Activated T-cell treated with anti-CD3 and anti-CD28 coated beads, Interleukin-2, amount 50 U/mL, for 24 hours (primary cell): ENCODE data around the gene SIRT7.

Source experiments
- DNase-seq: peaks from one replicate; pipeline ENCODE4 v3.0.0-alpha.2; 2020
- H3K27ac Mint-ChIP-seq: 2 replicates; pipeline ENCODE4 v1.8.0; 2020; ENCODE audit warnings: mild to moderate bottlenecking, mixed read lengths
- H3K27me3 Mint-ChIP-seq: 2 replicates; pipeline ENCODE4 v1.8.0; 2020; ENCODE audit warnings: mixed read lengths
- H3K36me3 Mint-ChIP-seq: 2 replicates; pipeline ENCODE4 v1.8.0; 2020; ENCODE audit warnings: low read depth, mixed read lengths
- H3K4me1 Mint-ChIP-seq: 2 replicates; pipeline ENCODE4 v1.8.0; 2020; ENCODE audit warnings: low read depth, mixed read lengths
- H3K4me3 Mint-ChIP-seq: 2 replicates; pipeline ENCODE4 v1.8.0; 2020; ENCODE audit warnings: mild to moderate bottlenecking, moderate library complexity, mixed read lengths
- H3K9me3 Mint-ChIP-seq: 2 replicates; pipeline ENCODE4 v1.8.0; 2020; ENCODE audit warnings: mixed read lengths

The SIRT7 gene, protein sequence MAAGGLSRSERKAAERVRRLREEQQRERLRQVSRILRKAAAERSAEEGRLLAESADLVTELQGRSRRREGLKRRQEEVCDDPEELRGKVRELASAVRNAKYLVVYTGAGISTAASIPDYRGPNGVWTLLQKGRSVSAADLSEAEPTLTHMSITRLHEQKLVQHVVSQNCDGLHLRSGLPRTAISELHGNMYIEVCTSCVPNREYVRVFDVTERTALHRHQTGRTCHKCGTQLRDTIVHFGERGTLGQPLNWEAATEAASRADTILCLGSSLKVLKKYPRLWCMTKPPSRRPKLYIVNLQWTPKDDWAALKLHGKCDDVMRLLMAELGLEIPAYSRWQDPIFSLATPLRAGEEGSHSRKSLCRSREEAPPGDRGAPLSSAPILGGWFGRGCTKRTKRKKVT

GRCh38 chr17:81917565-81918332 is at the start of gene SIRT7:
SIRT7 (minus strand) TSS chr17:81918176; CDS start chr17:81918131, 45 bp downstream.
- H3K9me3 Mint-ChIP-seq, result no peaks in the 10 kb centered on the region

DNA sequence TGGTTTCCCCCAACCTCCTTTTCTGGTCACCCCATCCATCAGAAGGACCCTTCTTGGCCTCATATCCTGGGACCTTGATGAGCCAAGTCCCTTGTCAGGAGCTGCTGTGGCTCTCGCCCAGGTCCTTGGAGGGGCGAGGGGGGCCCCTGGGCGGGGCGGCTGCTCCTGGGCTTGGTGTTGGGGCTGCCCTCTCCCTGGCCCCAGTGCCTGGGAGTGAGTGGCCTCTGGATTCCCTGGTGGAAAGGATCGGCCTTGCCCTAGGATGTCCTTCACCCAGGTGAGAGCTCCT is 49.2 kb upstream of the SIRT7 start:
- Mint-ChIP-seq H3K27me3 (peaks cover 22% of the 10 kb centered on the region), H3K27ac (no peak overlapping the region), H3K4me3 (peak overlapping the region; percentile 65), H3K4me1 (peaks cover 13% of the 10 kb centered on the region), H3K36me3 (no peaks in the 10 kb centered on the region), H3K9me3 (no peaks in the 10 kb centered on the region)
- no peak for DNase-seq

More at GRCh38 chr17:81917565-81918332, at the start of gene SIRT7:
- Mint-ChIP-seq H3K36me3 (peaks cover 84% of the 10 kb centered on the region), H3K27me3 (no peaks in the 10 kb centered on the region), H3K27ac (peak within 1 kb of the TSS; percentile 87), H3K4me3 (peak within 1 kb of the TSS; percentile 82), H3K4me1 (peaks cover 40% of the 10 kb centered on the region)
- DNase-seq, result peak; percentile 87

DNA sequence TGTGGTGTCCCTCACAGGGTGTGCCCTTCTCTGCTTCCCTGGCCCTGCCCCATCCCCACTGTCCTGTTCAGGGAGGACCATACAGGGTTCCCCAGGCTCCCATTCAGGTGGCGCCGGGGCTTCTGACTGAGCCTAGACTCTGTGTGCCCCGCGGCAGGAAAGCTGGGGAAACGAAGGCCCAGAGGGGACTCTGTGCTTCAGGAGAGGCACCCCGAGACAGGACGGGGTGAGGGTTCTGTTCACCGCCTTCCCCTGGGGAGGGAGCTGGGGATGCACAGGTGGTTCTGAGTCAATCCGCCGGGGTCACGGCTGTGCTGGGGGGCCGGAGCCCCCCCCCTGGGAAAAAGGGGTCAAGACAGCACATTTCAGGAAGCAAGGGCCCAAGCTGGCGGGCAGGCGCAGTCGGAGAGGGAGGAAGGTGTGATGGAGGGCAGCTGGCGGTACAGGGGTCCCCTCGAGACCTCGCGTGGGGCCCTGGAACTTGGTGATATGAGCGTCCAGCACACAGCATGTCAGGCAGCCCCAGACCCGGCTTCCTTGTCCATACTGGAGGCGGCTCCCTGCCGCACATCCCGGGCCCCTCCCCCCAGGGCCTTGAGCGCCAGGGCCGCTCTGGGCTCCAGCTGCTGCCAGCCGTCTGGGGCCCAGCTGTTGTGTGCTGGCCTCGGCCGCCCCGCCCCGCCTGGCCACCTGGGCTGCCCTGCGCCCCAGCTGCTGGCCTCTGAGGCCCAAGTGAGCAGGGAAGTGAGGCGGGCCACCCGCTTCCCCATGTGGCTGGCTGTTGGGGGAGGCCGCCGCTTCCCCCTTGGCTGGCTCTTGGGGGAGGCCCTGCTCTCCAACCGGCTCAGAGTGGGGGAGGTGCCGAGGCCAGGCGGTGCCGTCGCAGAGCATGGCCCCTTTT is 48.6 kb upstream of the SIRT7 start:
- no peak for DNase-seq
- H3K27ac Mint-ChIP-seq, result no peak overlapping the region
- no peaks in the 10 kb centered on the region for H3K9me3 Mint-ChIP-seq
- H3K27me3 Mint-ChIP-seq, result peaks cover 24% of the 10 kb centered on the region
- H3K4me3 Mint-ChIP-seq, result no peak overlapping the region
- H3K36me3 Mint-ChIP-seq, result no peaks in the 10 kb centered on the region
- peaks cover 13% of the 10 kb centered on the region for H3K4me1 Mint-ChIP-seq

DNA sequence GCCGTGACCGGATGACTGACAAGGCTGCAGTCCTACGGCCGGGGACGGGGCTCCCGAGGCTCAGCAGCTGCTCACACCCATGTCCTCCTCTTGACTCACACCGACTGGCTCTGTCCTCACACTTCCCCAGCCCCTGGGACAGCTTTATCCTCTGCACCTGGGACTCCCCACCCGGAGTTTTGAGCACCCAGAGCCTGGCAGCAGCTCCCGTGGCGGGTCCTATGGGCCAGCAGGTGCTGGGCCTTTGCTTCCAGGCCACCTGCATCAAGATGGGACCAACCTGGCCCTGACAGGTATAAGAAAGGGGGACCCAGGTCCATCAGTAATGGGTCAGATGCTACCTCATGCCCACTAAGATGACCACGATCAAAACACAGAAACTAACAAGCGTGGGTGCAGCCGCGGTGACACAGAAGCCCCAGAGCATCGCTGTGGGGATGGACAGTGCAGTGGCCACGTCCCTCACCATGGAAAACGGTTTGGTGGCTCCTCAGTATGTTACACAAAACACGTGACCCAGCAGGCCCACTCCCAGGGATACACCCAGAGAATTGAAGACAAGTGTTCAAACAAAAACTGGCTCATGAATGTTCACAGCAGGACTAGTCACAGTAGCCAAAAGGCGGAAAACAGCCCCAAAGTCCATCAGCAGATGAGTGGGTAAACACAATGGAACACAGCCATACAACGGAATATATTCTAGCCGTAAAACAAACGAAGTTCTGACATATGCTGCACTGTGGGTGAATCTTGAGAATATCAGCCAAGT is 46.3 kb upstream of the SIRT7 start:
- Mint-ChIP-seq H3K9me3 (no peaks in the 10 kb centered on the region), H3K27me3 (peaks cover 27% of the 10 kb centered on the region), H3K4me3 (no peak overlapping the region), H3K36me3 (no peaks in the 10 kb centered on the region), H3K27ac (no peak overlapping the region), H3K4me1 (peaks cover 13% of the 10 kb centered on the region)
- DNase-seq, result no peak

- DNase-seq, result no peak
- no peaks in the 10 kb centered on the region for H3K9me3 Mint-ChIP-seq
- peaks cover 4% of the 10 kb centered on the region for H3K4me1 Mint-ChIP-seq
- H3K27me3 Mint-ChIP-seq, result peaks cover 37% of the 10 kb centered on the region
- H3K27ac Mint-ChIP-seq, result no peak overlapping the region
- H3K36me3 Mint-ChIP-seq, result no peaks in the 10 kb centered on the region
- H3K4me3 Mint-ChIP-seq, result no peak overlapping the region
Observed at GRCh38 chr17:81962499-81963441, 44.8 kb upstream of the SIRT7 start.

- DNase-seq, result no peak
- Mint-ChIP-seq H3K27ac (no peak overlapping the region), H3K36me3 (no peaks in the 10 kb centered on the region), H3K4me1 (no peaks in the 10 kb centered on the region), H3K27me3 (peaks cover 37% of the 10 kb centered on the region), H3K4me3 (no peak overlapping the region), H3K9me3 (no peaks in the 10 kb centered on the region)
Observed at GRCh38 chr17:81961521-81962498, 43.8 kb upstream of the SIRT7 start.

DNA sequence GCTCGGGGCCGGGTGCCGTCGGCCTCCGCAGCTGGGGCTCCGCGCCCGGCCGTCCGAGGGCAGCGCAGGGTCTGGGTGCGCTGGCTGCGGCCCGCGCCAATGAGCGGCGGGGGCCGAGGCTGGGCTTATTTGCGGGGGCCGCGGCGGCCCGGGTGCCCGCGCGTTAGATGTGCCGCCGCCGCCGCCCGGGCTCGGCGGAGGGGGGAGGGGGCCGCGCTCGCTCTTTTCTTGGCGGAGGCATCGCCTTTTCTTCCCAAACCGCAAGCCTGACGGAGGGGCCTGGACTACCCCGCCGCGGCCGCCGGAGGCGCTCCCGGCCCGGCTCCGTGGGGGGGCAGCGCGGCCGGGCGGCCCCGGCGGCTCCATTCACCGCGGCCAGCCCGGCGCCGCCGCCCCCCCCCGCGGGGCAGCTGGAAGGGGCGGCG is 43.1 kb upstream of the SIRT7 start, which contains the start of gene NOTUM:
Gene NOTUM (minus strand): TSS at position 101 of the 425 bp plus-strand sequence. CDS start 278 bp downstream, outside the sequence.
- H3K9me3 Mint-ChIP-seq, result no peaks in the 10 kb centered on the region
- no peak within 1 kb of the TSS for H3K4me3 Mint-ChIP-seq
- DNase-seq, result no peak
- no peaks in the 10 kb centered on the region for H3K36me3 Mint-ChIP-seq
- no peak within 1 kb of the TSS for H3K27ac Mint-ChIP-seq
- no peaks in the 10 kb centered on the region for H3K4me1 Mint-ChIP-seq
- H3K27me3 Mint-ChIP-seq, result peaks cover 37% of the 10 kb centered on the region

- H3K27ac Mint-ChIP-seq, result no peak overlapping the region
- peaks cover 37% of the 10 kb centered on the region for H3K27me3 Mint-ChIP-seq
- no peaks in the 10 kb centered on the region for H3K9me3 Mint-ChIP-seq
- DNase-seq, result peak; percentile 54
- no peaks in the 10 kb centered on the region for H3K4me1 Mint-ChIP-seq
- no peaks in the 10 kb centered on the region for H3K36me3 Mint-ChIP-seq
- no peak overlapping the region for H3K4me3 Mint-ChIP-seq
Observed at GRCh38 chr17:81960130-81960958, 42.4 kb upstream of the SIRT7 start.

DNA sequence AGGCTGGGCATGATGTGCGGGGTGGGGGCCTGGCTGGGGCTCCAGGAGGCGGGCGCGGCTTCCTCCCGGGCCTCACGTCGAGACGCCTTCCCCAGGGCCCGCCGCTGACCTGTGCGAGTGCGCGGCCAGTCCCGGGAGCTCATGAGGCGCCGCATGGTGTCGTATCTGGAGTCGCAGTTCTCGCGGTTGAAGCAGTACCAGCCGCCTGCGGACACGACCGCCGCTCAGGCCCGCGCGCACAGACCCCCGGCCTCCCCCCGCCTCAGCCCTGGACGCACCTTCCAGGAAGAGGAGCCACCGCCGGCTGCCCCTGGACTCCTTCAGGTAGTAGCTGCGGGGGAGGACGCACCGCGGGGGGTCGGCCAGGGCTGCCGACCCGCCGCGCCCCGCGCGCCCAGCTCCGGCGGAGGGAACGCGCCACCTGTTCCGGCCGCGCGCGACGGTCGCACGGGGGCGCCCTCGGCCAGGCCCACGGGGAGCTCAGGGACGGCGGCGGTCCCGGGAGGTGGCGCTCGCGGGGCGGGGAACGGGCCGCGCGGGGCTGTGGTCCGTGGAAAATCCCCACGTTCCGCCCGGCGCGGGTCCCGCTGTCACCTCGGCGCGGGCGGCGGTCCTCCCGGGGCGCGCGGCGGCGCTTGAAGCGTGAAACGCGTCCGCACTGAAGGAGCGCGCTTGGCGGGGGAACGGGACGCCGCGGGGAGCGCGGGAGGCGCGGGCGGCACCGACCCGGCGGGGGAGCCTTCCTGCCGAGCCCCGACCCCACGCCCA is 41.6 kb upstream of the SIRT7 start:
- Mint-ChIP-seq H3K4me1 (no peaks in the 10 kb centered on the region), H3K27ac (no peak overlapping the region), H3K27me3 (peaks cover 36% of the 10 kb centered on the region), H3K36me3 (no peaks in the 10 kb centered on the region), H3K4me3 (peak overlapping the region; percentile 36), H3K9me3 (no peaks in the 10 kb centered on the region)
- DNase-seq, result peak; percentile 88

DNA sequence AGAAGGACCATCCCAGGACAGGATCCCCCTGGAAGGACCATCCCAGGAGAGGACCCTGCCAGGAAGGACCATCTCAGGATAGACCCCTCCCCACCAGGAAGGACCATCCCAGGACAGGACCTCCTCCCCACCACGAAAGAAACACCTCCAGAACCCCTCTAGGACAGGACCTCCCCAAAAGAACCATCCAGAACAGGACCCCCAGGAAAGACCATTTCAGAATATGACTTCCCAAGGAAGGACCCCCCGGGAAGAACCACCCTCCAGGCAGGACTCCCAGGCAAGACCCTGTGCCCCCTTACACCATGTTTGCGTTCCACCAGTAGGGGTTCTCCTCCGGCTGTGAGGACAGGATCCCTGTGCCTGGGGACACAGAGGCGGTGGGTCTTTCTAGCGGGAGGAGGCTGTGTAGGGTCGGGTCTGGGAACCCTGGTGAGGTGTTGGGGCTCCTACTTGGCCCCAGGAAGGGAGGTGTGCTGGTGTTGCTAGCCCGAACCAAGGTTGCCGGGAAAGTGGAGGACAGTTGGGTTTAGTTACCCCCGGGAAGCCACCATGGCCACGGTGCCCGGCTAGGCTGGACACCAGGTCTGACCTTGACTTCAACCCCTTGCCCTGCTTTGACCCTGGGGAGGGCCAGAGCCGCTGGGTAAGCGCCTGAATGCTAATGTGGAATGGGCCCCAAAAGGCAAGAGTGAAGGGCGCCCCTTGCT is 40.8 kb upstream of the SIRT7 start:
- Mint-ChIP-seq H3K9me3 (no peaks in the 10 kb centered on the region), H3K27ac (no peak overlapping the region), H3K4me1 (no peaks in the 10 kb centered on the region), H3K4me3 (peak overlapping the region; percentile 36), H3K27me3 (peaks cover 28% of the 10 kb centered on the region), H3K36me3 (no peaks in the 10 kb centered on the region)
- DNase-seq, result no peak
